ENCODE results near the gene CACHD1. TPM values are rescaled to one million over a fixed set of nuclear protein-coding genes. Genes with fewer than 3 reads are reported as not detected.

Gene CACHD1
- total and polyA plus RNA-seq, 2 donors (not counting 1 experiment from before 2014, with no cell fraction given): 2.9 to 5.4 TPM

DNA sequence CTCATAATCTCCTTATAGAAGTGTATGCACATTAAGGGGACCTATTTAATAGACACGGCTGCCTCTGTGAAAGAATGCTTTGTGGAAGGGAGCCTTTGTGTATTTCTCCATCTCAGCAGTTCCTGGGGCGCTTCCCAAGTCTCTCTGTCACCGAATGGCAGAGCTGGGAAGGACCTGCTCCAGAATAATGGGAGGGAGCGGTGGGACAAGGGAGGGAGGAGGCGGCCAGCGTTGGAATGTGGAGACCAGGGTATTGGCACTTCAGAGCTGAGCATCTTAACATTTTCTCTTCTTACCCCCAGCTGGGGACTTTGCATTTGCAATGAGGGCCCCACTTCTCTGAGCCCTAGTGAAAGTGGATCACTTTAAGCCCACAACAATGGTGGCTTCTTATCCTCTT lies 23.9 kb downstream of the CACHD1 start:
- Histone ChIP-seq H3K9ac (ENCODE audit: insufficient read depth, low read length) (no peak overlapping the region), H3K9me3 (ENCODE audit: control insufficient read depth, insufficient read depth, low read depth, low read length) (no peaks in the 10 kb centered on the region), H4K20me1 (ENCODE audit: control insufficient read depth, extremely low read depth, insufficient read depth, low read length) (no peaks in the 10 kb centered on the region), H3K4me2 (ENCODE audit: extremely low read depth, insufficient read depth, low read length) (no peak overlapping the region), H3K79me2 (ENCODE audit: control insufficient read depth, insufficient read depth, low read length) (no peaks in the 10 kb centered on the region), H2AFZ (ENCODE audit: low read length) (no peak overlapping the region), H3K27me3 (ENCODE audit: control insufficient read depth, insufficient read depth, low read length) (no peaks in the 10 kb centered on the region), H3K36me3 (ENCODE audit: control insufficient read depth, insufficient read depth, low read length) (no peaks in the 10 kb centered on the region), H3K27ac (ENCODE audit: insufficient read depth, low read length) (no peak overlapping the region), H3K4me1 (ENCODE audit: control insufficient read depth, extremely low read depth, insufficient read depth, low read length) (no peaks in the 10 kb centered on the region), H3K4me3 (replicated peaks in 1 of 4; ENCODE audit: control extremely low read depth in 1 of 4, insufficient read depth in 1 of 4, low read depth in 3 of 4, low read length in 4 of 4) (no peak overlapping the region)
- DNase-seq (ENCODE audit: low read depth in 2 of 2): no peak
- TF ChIP-seq, protein P1, sequence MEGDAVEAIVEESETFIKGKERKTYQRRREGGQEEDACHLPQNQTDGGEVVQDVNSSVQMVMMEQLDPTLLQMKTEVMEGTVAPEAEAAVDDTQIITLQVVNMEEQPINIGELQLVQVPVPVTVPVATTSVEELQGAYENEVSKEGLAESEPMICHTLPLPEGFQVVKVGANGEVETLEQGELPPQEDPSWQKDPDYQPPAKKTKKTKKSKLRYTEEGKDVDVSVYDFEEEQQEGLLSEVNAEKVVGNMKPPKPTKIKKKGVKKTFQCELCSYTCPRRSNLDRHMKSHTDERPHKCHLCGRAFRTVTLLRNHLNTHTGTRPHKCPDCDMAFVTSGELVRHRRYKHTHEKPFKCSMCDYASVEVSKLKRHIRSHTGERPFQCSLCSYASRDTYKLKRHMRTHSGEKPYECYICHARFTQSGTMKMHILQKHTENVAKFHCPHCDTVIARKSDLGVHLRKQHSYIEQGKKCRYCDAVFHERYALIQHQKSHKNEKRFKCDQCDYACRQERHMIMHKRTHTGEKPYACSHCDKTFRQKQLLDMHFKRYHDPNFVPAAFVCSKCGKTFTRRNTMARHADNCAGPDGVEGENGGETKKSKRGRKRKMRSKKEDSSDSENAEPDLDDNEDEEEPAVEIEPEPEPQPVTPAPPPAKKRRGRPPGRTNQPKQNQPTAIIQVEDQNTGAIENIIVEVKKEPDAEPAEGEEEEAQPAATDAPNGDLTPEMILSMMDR (conservative IDR thresholded peaks at IDR 0.05 in 1 of 2, IDR thresholded peaks at IDR 0.05 in 1 of 2; ENCODE audit: low read depth in 1 of 2, low read length in 2 of 2): no peak
- no peak for TF ChIP-seq EZH2 (IDR thresholded peaks at IDR 0.05; ENCODE audit: low read length, missing control alignments)

DNA sequence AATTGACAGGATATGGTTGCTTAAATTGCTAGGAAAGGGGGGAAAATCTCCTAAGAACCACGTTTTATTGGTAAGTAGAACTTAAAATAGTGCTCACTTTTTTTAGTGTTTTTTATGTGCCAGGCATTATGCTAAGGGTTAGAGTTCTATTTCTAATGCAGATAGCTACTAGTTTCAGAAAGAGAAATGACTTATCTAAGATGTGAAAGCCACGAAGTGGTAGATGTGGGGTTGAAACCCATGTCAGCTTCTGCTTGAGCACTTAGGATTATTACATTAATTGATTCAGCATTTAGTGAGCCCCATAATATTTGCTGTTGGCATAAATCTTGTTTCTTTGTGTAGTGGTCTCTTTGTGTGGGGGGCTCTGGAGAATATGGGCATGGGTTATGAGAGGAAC lies 24.7 kb downstream of the CACHD1 start:
- TF ChIP-seq, protein P1 (conservative IDR thresholded peaks at IDR 0.05 in 1 of 2, IDR thresholded peaks at IDR 0.05 in 1 of 2; ENCODE audit: low read depth in 1 of 2, low read length in 2 of 2): no peak
- no peak for TF ChIP-seq EZH2 (IDR thresholded peaks at IDR 0.05; ENCODE audit: low read length, missing control alignments)
- Histone ChIP-seq H3K4me3 (replicated peaks in 1 of 4; ENCODE audit: control extremely low read depth in 1 of 4, insufficient read depth in 1 of 4, low read depth in 3 of 4, low read length in 4 of 4) (no peak overlapping the region), H3K27me3 (ENCODE audit: control insufficient read depth, insufficient read depth, low read length) (no peaks in the 10 kb centered on the region), H2AFZ (ENCODE audit: low read length) (no peak overlapping the region), H3K4me2 (ENCODE audit: extremely low read depth, insufficient read depth, low read length) (no peak overlapping the region), H3K36me3 (ENCODE audit: control insufficient read depth, insufficient read depth, low read length) (no peaks in the 10 kb centered on the region), H3K9ac (ENCODE audit: insufficient read depth, low read length) (no peak overlapping the region), H3K79me2 (ENCODE audit: control insufficient read depth, insufficient read depth, low read length) (no peaks in the 10 kb centered on the region), H4K20me1 (ENCODE audit: control insufficient read depth, extremely low read depth, insufficient read depth, low read length) (no peaks in the 10 kb centered on the region), H3K9me3 (ENCODE audit: control insufficient read depth, insufficient read depth, low read depth, low read length) (no peaks in the 10 kb centered on the region), H3K27ac (ENCODE audit: insufficient read depth, low read length) (no peak overlapping the region), H3K4me1 (ENCODE audit: control insufficient read depth, extremely low read depth, insufficient read depth, low read length) (no peaks in the 10 kb centered on the region)
- DNase-seq (ENCODE audit: low read depth in 2 of 2): no peak

DNA sequence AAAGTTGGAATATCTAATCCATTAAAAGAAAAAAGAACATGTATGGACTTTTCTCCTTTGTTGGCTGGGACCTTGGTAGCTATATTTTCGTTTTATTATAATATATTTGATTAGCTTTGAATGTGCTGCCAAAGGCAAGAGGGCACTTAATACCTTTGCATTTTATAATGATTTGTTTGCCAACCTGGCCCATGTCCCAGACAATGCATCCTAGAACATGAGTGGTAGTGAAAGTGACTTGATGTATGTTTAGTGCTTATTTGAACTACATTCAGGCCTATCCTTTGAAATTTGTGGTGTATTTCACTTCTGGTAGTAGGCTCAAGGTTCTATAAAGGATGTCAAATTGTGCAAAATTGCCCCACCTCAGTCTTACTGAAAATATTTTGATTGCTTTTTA lies 25.9 kb downstream of the CACHD1 start:
- DNase-seq (ENCODE audit: low read depth in 2 of 2): no peak
- no peaks in the 10 kb centered on the region for H3K27me3 ChIP-seq (ENCODE audit: control insufficient read depth, insufficient read depth, low read length)
- H3K9me3 ChIP-seq (ENCODE audit: control insufficient read depth, insufficient read depth, low read depth, low read length): no peaks in the 10 kb centered on the region
- no peaks in the 10 kb centered on the region for H3K4me1 ChIP-seq (ENCODE audit: control insufficient read depth, extremely low read depth, insufficient read depth, low read length)
- no peaks in the 10 kb centered on the region for H3K36me3 ChIP-seq (ENCODE audit: control insufficient read depth, insufficient read depth, low read length)
- H3K4me2 ChIP-seq (ENCODE audit: extremely low read depth, insufficient read depth, low read length): no peak overlapping the region
- no peak overlapping the region for H3K4me3 ChIP-seq (replicated peaks in 1 of 4; ENCODE audit: control extremely low read depth in 1 of 4, insufficient read depth in 1 of 4, low read depth in 3 of 4, low read length in 4 of 4)
- H4K20me1 ChIP-seq (ENCODE audit: control insufficient read depth, extremely low read depth, insufficient read depth, low read length): no peaks in the 10 kb centered on the region
- TF ChIP-seq, protein P1 (conservative IDR thresholded peaks at IDR 0.05 in 1 of 2, IDR thresholded peaks at IDR 0.05 in 1 of 2; ENCODE audit: low read depth in 1 of 2, low read length in 2 of 2): no peak
- no peak for TF ChIP-seq EZH2 (IDR thresholded peaks at IDR 0.05; ENCODE audit: low read length, missing control alignments)
- H3K27ac ChIP-seq (ENCODE audit: insufficient read depth, low read length): no peak overlapping the region
- H3K79me2 ChIP-seq (ENCODE audit: control insufficient read depth, insufficient read depth, low read length): no peaks in the 10 kb centered on the region
- no peak overlapping the region for H3K9ac ChIP-seq (ENCODE audit: insufficient read depth, low read length)
- H2AFZ ChIP-seq (ENCODE audit: low read length): no peak overlapping the region
